ENCODE data around the gene HNRNPF.
"Not testable (repeated sequence)": the region's sequence is repeated elsewhere in the genome, so short reads cannot be mapped to it uniquely, and the experiment has no call there.

The HNRNPF gene

DNA sequence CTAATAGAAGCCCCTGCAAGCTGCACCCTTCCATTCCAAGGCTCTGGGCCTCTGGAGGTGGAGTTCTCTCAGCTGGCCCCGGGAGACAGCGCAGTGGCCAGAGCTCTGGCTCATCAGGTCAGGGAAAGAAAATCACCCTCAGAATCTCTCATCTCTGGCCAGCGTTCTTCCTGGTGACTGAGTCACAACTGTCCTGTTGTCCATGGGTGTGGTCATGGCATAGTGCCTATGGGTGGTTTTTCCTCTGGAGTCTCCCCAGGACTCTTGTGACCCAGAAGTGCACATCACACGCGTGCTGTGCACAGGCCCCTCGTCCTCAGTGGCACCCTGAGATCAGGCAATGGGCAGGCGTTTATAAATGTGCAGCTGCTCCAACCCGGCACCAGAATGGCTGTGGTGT, 64.9 kb downstream of the HNRNPF start:
- no peaks in the 10 kb centered on the region for H3K9me3 Mint-ChIP-seq
- peaks cover 13% of the 10 kb centered on the region for H3K36me3 Mint-ChIP-seq (ENCODE audit: low read depth)
- peaks cover 44% of the 10 kb centered on the region for H3K4me1 Mint-ChIP-seq (ENCODE audit: low read depth)
- peak overlapping the region; percentile 50 for H3K27ac Mint-ChIP-seq
- H3K27me3 Mint-ChIP-seq (ENCODE audit: low read depth): peaks cover 13% of the 10 kb centered on the region
- no peak overlapping the region for H3K4me3 Mint-ChIP-seq

DNA sequence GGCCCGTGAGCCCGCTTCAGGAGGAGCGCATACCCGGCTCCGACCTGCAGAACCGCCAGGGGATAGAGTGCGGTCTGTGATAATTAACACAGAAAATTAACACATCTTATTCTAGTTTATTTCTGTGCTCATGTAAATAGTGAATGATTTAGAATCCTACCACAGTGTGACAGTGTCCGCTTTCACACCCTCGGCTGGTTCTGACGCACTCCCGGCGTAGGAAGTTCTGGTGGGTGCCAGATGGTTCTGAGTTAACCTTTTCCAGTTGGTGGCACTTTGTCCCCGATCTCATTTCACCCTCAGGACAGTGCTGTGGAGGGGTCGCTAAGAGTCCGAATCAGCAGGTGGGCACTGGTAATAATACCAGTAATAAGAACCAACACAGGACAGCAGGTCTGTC, 65.9 kb downstream of the HNRNPF start:
- peaks cover 41% of the 10 kb centered on the region for H3K4me1 Mint-ChIP-seq (ENCODE audit: low read depth)
- H3K9me3 Mint-ChIP-seq: no peaks in the 10 kb centered on the region
- no peak overlapping the region for H3K4me3 Mint-ChIP-seq
- peaks cover 15% of the 10 kb centered on the region for H3K27me3 Mint-ChIP-seq (ENCODE audit: low read depth)
- H3K27ac Mint-ChIP-seq: no peak overlapping the region
- peaks cover 9% of the 10 kb centered on the region for H3K36me3 Mint-ChIP-seq (ENCODE audit: low read depth)

DNA sequence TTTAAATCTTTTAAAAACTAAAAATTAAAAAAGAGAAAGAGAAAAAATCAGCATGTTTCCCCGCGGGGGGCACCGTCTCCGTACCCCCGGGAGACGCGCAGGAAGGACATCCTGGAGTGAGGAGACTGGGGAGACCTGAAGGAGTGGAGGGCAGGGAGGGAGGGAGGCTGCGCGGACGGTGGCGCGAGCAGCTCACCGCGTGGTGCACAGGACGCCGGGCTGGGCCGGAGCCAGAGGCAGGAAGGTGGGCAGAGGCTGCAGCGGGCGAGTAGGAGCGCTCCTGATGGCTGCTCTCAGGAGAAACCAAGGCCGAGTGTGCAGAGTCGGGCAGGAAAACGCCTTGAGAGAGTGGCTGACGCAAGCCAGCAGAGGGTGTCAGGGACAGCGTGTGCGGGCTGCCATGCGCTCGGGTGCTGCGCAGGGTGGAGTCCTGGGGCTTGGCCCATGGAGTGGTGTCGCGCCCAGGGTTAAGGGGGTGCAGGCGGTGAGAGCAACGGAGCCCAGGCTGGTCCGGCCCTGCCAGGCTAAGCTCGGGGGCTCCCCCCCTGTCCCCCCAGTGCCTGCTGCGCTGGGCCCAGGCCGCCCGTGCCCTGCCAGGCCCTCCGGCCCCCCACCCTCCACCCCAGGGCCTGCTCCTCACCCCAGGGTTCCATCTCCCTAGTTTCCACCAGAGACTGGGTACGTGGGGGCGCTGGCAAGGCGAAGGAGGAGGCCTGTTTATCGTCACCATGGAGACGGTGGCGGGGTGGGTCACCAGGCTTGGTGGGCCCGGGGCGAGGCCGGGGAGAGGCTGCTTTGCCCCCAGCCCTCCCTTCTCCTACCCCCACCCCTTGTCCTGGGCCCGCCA, 66.5 kb downstream of the HNRNPF start:
- peaks cover 38% of the 10 kb centered on the region for H3K4me1 Mint-ChIP-seq (ENCODE audit: low read depth)
- no peak overlapping the region for H3K4me3 Mint-ChIP-seq
- H3K36me3 Mint-ChIP-seq (ENCODE audit: low read depth): peaks cover 9% of the 10 kb centered on the region
- no peaks in the 10 kb centered on the region for H3K9me3 Mint-ChIP-seq
- no peak overlapping the region for H3K27ac Mint-ChIP-seq
- H3K27me3 Mint-ChIP-seq (ENCODE audit: low read depth): peaks cover 18% of the 10 kb centered on the region

DNA sequence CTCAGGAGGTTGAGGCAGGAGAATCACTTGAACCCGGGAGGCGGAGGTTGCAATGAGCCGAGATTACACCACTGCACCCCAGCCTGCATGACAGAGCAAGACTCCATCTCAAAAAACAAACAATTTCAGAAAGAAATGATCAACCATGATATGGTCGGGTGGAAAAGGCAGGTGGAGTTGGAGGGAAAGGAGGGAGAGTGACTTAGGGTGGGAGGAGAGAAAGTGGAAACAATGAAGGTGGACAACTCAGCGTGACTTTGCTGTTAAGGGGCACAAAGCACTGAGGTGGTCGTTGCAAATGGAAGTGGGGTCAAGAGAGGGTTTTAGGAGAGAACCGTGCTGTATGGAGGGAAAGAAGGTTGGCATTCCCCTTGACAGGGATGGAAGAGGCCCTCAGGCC, 67.5 kb downstream of the HNRNPF start:
- H3K4me3 Mint-ChIP-seq: no peak overlapping the region
- peaks cover 9% of the 10 kb centered on the region for H3K36me3 Mint-ChIP-seq (ENCODE audit: low read depth)
- peaks cover 18% of the 10 kb centered on the region for H3K27me3 Mint-ChIP-seq (ENCODE audit: low read depth)
- H3K27ac Mint-ChIP-seq: no peak overlapping the region
- H3K4me1 Mint-ChIP-seq (ENCODE audit: low read depth): peaks cover 37% of the 10 kb centered on the region
- H3K9me3 Mint-ChIP-seq: no peaks in the 10 kb centered on the region

DNA sequence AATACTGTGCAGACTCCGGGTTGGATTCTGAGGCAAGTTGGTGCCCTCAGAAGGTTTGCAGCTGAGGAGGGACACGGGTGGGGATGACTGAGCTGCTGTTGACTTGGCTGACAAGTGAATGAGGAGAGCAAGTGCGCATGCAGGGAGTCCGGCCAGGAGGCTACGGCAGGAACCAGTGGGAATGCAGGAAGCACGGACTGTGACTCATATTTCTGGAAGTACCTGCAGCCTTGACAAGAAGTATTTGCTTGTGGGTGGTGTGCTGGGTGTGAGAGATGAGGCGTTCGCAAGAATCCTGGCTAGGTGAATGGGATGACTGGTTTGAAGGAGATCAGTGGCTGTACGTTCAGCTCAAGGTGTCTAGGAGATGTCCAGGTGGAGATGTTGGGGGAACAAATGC, 68.4 kb downstream of the HNRNPF start:
- no peak overlapping the region for H3K27ac Mint-ChIP-seq
- no peaks in the 10 kb centered on the region for H3K9me3 Mint-ChIP-seq
- H3K27me3 Mint-ChIP-seq (ENCODE audit: low read depth): peaks cover 18% of the 10 kb centered on the region
- H3K4me3 Mint-ChIP-seq: no peak overlapping the region
- peaks cover 9% of the 10 kb centered on the region for H3K36me3 Mint-ChIP-seq (ENCODE audit: low read depth)
- H3K4me1 Mint-ChIP-seq (ENCODE audit: low read depth): peaks cover 37% of the 10 kb centered on the region

DNA sequence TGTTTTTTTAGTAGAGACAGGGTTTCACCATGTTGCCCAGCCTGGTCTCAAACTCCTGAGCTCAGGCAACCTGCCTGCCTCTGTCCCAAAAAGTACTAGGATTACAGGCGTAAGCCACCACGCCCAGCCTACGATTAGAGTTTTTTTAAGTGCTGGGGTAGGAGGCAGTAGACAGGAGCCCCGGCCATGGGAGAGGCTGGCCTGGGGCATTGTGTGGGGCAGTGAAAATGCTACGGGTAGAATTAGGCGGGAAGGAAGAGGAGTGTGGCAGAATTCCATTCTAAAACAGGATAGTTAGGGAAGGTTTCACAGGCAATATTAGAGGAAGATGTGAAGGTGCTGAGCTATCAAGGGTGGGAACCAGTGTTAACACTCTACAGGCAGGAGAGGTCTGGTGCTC, 68.9 kb downstream of the HNRNPF start:
- Mint-ChIP-seq H3K9me3 (no peaks in the 10 kb centered on the region), H3K27me3 (ENCODE audit: low read depth) (peaks cover 18% of the 10 kb centered on the region), H3K4me3 (no peak overlapping the region), H3K36me3 (ENCODE audit: low read depth) (peaks cover 9% of the 10 kb centered on the region), H3K27ac (no peak overlapping the region), H3K4me1 (ENCODE audit: low read depth) (peaks cover 37% of the 10 kb centered on the region)

DNA sequence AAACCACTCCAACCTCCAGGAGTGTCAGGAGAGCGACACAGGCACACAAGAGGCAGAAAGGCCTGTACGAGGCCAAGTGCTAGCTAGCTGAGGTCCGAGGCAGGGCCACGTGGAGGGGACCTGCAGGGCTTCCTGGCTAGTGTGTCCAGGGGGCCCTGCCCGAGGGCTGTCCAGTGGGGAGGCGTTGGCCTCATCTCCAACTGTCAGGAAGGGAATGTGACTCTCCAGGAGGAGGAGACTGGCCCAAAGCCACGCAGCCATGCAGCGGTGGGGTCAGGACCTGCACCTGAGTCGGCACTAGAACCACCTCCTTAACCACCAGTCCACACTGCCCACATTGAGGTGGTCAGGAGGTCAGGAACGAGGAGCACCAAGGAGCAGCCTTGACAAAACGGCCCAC, 69.8 kb downstream of the HNRNPF start:
- Mint-ChIP-seq H3K36me3 (ENCODE audit: low read depth) (peaks cover 9% of the 10 kb centered on the region), H3K27ac (no peak overlapping the region), H3K9me3 (no peaks in the 10 kb centered on the region), H3K4me3 (no peak overlapping the region), H3K4me1 (ENCODE audit: low read depth) (peaks cover 30% of the 10 kb centered on the region), H3K27me3 (ENCODE audit: low read depth) (peaks cover 18% of the 10 kb centered on the region)

DNA sequence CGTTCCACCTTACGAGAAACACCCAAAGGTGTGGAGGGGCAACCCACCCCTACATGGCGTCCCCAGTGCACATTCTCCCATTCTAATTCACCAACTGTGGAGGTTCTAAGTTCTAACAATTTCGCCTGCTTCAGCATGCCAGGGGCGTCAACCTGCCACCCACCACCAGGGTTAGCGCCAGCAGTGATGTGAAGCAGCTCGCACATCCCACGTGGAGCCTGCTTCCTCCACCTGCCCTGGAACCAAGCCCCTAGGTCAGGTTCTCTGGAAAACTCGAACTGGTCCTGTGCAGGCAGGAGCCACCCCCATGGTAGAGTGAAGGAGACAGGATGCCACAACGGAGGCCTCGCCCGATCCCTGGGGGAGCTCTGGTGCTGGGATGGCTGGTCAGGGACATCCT, 70.9 kb downstream of the HNRNPF start:
- H3K4me1 Mint-ChIP-seq (ENCODE audit: low read depth): peaks cover 29% of the 10 kb centered on the region
- no peak overlapping the region for H3K4me3 Mint-ChIP-seq
- H3K9me3 Mint-ChIP-seq: no peaks in the 10 kb centered on the region
- peaks cover 11% of the 10 kb centered on the region for H3K36me3 Mint-ChIP-seq (ENCODE audit: low read depth)
- no peak overlapping the region for H3K27ac Mint-ChIP-seq
- H3K27me3 Mint-ChIP-seq (ENCODE audit: low read depth): peaks cover 18% of the 10 kb centered on the region

DNA sequence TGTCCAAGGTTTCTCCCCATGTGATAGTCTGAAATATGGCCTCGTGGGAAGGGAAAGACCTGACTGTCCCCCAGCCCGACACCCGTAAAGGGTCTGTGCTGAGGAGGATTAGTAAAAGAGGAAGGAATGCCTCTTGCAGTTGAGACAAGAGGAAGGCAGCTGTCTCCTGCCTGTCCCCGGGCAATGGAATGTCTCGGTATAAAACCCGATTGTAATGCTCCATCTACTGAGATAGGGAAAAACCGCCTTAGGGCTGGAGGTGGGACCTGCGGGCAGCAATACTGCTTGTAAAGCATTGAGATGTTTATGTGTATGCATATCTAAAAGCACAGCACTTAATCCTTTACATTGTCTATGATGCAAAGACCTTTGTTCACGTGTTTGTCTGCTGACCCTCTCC, 71.5 kb downstream of the HNRNPF start:
- not testable (repeated sequence) for H3K4me3 Mint-ChIP-seq, H3K9me3 Mint-ChIP-seq, H3K27ac Mint-ChIP-seq
- H3K36me3 Mint-ChIP-seq (ENCODE audit: low read depth): peaks cover 11% of the 10 kb centered on the region
- H3K27me3 Mint-ChIP-seq (ENCODE audit: low read depth): peaks cover 18% of the 10 kb centered on the region
- peaks cover 34% of the 10 kb centered on the region for H3K4me1 Mint-ChIP-seq (ENCODE audit: low read depth)

DNA sequence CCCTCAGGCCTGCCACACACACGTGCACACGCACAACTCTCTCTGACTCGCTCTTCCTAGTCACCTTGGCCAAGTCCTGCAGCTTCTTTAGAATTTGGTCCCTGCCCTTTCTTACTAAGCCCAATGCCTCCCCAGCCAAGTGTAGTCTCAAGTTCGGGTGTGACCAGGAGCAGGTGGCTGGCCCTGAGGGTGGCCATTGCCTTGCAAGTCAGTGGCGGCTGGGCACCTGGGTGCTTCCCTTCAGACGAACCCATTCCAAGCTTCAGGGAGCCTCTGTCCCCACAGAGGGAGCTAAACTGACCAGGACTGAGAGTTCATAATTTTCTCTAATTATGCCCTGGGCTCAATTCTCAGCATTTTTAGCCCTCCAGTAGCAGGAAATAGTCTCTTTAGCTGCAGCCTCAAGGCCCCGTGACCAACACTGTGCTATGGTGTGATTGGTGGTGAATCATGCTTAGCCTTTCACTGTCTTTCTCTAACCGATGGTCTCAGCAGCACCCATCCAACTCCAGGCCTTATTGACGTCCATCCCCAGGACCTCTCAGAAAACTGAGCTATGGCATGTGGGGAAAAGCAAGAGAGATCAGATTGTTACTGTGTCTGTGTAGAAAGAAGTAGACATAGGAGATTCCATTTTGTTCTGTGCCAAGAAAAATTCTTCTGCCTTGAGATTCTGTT, 72.2 kb downstream of the HNRNPF start:
- peaks cover 11% of the 10 kb centered on the region for H3K36me3 Mint-ChIP-seq (ENCODE audit: low read depth)
- peaks cover 40% of the 10 kb centered on the region for H3K4me1 Mint-ChIP-seq (ENCODE audit: low read depth)
- H3K27ac Mint-ChIP-seq: no peak overlapping the region
- H3K4me3 Mint-ChIP-seq: no peak overlapping the region
- peaks cover 18% of the 10 kb centered on the region for H3K27me3 Mint-ChIP-seq (ENCODE audit: low read depth)
- H3K9me3 Mint-ChIP-seq: no peaks in the 10 kb centered on the region

DNA sequence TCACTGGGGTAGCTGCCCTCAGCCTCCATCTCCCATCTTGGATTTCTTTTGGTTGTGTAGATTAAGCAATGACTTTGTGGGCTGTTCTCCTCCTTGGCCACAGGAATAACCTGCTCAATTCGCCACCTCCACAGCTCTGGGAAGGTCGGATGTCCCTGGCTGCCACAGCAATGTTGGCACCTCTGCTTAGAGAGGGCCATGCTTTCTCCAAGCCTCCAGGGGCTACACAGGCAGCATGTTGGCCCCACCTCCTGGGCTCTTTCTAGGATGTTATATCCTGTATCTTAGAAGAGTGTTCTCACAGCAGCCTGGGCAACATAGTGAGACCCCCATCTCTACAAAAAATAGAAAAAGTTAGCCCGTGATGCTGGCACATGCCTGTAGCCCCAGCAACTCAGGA, 72.9 kb downstream of the HNRNPF start:
- Mint-ChIP-seq H3K4me1 (ENCODE audit: low read depth) (peaks cover 43% of the 10 kb centered on the region), H3K4me3 (no peak overlapping the region), H3K9me3 (no peaks in the 10 kb centered on the region), H3K27me3 (ENCODE audit: low read depth) (peaks cover 18% of the 10 kb centered on the region), H3K36me3 (ENCODE audit: low read depth) (peaks cover 11% of the 10 kb centered on the region), H3K27ac (no peak overlapping the region)

All from T-helper 1 cell treated with Interleukin-12 subunit alpha and Interleukin-12 subunit beta and Interleukin-4 antibody, amounts not matched to agents 30 μg/mL and 1 μg/mL, for 36 hours (primary cell).